GM12891 (cell line): ENCODE measurements around the gene ZNF862.

Source experiments
- DNase-seq: peaks from one replicate; pipeline ENCODE4 v3.0.0; 2011; ENCODE audit warnings: low spot score; ENCODE audit not compliant: insufficient read length
- FAIRE-seq: peaks from 2 replicates; lab custom pipeline; 2011; peaks lifted over from hg19 to GRCh38; lab: Jason Lieb, UNC
- PAX5 ChIP-seq: IDR thresholded peaks from 2 replicates; pipeline ENCODE4 v1.6.1; 2011; ENCODE audit warnings: low read length, moderate library complexity, mild to moderate bottlenecking; ENCODE audit not compliant: insufficient read depth, severe bottlenecking
- POLR2A ChIP-seq: IDR thresholded peaks from 2 replicates; pipeline ENCODE4 v1.6.1; 2011; ENCODE audit warnings: low read depth, low read length, control low read depth
- POLR2AphosphoS5 ChIP-seq: IDR thresholded peaks from 2 replicates; pipeline ENCODE4 v1.6.1; 2011; ENCODE audit warnings: low read depth, low read length, control low read depth
- POU2F2 ChIP-seq: IDR thresholded peaks from 2 replicates; pipeline ENCODE4 v1.6.1; 2011; ENCODE audit warnings: low read depth, mild to moderate bottlenecking, control low read depth, low read length, moderate library complexity
- SPI1 ChIP-seq: IDR thresholded peaks from 2 replicates; pipeline ENCODE4 v1.6.1; 2011; ENCODE audit warnings: low read depth, low read length, control low read depth
- TAF1 ChIP-seq: IDR thresholded peaks from 2 replicates; pipeline ENCODE4 v1.6.1; 2011; ENCODE audit warnings: low read depth, low read length, control low read depth

The ZNF862 gene

DNA sequence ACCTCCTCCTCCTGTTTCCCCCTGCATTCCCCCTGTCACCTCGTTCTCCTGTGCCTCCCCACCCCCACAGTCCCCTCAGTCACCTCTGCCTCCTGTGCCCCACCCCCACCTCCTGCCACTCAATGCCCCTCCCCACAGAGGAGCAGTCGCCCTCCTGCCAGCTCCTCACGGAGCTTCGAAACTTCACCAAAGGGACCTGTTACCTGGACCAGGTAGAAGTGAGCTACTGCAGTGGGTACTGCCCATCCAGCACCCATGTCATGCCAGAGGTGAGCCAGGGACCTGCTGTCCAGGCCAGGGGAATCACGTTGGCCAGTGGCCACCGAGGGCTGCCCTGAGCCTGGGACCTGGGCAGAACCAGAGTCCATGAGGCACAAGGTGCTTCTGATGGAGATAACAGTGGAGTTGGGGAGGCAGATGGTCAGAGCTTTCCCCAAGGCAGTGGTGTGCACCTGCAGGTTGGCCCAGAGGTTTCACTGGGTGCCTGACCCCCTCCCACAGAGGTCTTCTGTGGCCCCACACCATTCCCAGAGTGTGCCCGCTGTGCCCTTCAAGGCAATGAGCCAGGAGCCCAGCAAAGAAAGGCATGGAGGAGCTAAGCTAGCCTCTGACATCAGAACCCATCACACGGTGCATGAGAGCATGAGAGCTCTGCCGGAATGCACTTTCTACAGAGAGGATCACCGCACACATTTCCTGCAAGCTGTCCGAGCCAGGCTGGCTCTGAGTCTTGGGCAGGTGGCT is 7.0 kb upstream of the ZNF862 start:
- TF ChIP-seq SPI1 (no peak), TAF1 (no peak), POLR2A (no peak), PAX5 (no peak), POLR2AphosphoS5 (no peak), POU2F2 (no peak)
- FAIRE-seq, result no peak
- DNase-seq, result no peak

DNA sequence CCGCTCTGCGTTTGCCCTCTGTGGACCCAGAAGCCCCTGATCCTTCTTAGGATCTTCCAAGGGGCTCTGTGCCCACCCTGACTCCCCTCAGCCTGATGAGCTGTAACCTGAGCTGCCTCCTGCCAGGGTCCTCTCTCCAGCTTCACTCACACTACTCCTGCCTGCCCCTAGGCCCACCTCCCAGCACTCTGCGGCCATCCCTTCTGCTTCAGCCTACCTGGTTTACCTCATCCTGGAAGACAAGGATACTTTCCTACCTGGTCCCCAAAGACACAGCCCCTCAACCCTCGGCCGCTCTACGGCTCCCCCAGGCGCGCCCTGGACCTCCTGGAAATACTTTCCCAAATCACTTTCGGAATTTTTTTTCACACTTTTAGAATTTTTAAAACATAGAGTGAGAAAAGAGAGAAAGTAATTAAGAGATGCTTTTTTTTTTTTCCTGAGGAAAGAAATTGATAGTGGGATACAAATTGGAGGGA is 6.4 kb upstream of the ZNF862 start:
- FAIRE-seq, result no peak

DNA sequence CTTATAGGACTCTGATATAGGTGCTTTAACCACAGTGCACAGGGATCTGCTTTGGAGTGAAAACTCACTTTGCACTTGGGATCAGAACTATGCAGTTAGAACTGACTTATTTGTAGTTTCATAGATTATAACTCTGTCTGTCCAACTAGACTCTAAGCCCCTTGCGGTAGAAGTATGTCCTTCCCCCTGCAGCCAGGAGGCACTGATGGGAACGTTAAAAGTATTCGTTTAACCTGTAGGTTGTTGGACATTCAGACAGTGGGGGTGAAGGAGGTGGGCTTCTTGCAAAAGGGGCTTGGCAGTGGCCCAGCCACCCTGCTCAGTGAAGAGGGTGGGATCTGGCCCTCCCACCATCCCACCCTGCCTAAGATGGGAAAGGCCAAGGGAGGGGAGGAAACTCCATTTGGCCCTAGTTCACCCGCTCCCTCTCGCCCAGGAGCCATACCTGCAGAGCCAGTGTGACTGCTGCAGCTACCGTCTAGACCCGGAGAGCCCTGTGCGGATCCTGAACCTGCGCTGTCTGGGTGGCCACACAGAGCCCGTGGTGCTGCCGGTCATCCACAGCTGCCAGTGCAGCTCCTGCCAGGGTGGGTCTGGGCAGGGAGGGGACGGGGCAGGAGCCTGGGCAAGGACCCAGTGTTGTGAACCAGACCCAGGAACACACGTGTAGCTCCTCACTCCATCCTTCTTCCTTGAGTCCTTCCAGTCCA is 5.7 kb upstream of the ZNF862 start:
- DNase-seq, result no peak
- no peak for FAIRE-seq
- TF ChIP-seq TAF1 (no peak), PAX5 (no peak), POLR2AphosphoS5 (no peak), POU2F2 (no peak), SPI1 (no peak), POLR2A (no peak)

More for the DNA sequence above, 6.4 kb upstream of the ZNF862 start:
- TF ChIP-seq POLR2A (no peak), POU2F2 (no peak), TAF1 (no peak), SPI1 (no peak), PAX5 (no peak), POLR2AphosphoS5 (no peak)
- DNase-seq, result no peak

DNA sequence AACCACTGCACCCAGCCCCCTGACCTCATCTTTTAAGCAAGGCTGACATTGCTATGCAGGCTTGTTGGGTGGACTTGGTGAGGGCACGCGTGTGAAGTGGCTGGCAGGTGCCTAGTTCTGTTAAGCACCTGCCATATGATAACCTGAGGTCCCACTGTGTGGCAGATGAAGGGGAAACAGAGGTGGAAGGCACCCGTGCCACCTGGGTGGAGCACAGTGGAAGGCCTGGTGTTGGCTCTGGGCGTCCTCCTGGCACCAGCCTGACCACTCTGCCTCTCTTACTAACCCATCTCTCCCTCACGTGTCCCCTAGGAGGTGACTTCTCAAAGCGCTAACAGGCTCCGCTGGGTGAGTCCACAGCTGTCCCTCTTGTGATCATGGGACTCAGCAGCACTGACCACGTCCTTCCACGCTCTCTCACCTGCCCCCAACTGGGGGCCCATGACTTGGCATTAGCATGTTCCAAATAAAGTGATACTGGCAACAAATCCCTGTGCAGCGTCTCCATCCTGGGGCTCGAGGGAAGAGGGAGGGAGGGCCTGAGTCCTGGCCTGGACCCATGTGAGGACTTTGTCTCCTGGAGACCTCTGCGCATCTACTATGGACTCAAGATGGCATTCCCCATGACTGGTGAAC is 4.6 kb upstream of the ZNF862 start:
- DNase-seq (no peak), FAIRE-seq (no peak)
- TF ChIP-seq POU2F2 (no peak), PAX5 (no peak), TAF1 (no peak), POLR2AphosphoS5 (no peak), SPI1 (no peak), POLR2A (no peak)

DNA sequence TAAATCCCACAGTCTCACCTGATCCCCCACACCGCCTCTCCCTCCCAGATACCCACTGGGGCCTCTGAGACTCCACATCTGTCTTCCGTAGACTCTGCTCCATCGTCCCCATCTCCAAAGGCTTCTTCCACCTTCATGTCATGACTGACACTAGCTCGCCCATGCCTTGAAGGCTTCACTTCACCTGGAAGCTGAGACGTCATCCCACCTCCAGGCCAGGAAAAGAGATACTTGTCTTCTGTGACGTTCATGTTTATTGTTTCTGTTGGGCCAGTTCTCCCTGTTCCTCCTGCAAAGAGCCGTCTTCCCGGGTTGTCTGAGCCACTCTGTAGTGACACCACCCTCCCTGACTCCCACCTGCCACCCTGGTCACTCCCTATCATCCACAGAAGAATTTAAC is 3.6 kb upstream of the ZNF862 start:
- no peak for TF ChIP-seq PAX5
- no peak for TF ChIP-seq SPI1
- no peak for TF ChIP-seq TAF1
- no peak for TF ChIP-seq POLR2A
- TF ChIP-seq POU2F2, result no peak
- TF ChIP-seq POLR2AphosphoS5, result no peak
- DNase-seq (no peak), FAIRE-seq (no peak)

DNA sequence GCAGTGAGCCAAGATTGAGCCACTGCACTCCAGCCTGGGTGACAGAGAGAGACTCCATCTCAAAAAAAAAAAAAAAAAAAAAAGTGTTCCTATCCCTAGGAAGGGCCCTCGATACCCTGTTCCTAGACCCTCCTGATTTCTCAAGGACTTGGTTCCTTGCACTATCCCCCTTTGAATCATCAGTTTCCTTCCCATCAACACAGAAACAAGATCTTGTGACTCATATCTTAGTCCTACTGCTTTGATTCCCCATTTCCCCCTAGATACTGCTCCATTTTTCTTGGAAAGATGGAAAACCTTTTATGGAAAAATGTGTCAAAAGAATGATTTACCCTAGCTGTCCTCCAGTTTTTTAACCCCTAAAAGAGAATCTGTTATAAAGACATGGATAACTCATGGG is 1.7 kb upstream of the ZNF862 start:
- DNase-seq, result no peak
- FAIRE-seq, result no peak
- TF ChIP-seq PAX5 (no peak), POLR2A (no peak), POLR2AphosphoS5 (no peak), POU2F2 (no peak), TAF1 (no peak), SPI1 (no peak)

DNA sequence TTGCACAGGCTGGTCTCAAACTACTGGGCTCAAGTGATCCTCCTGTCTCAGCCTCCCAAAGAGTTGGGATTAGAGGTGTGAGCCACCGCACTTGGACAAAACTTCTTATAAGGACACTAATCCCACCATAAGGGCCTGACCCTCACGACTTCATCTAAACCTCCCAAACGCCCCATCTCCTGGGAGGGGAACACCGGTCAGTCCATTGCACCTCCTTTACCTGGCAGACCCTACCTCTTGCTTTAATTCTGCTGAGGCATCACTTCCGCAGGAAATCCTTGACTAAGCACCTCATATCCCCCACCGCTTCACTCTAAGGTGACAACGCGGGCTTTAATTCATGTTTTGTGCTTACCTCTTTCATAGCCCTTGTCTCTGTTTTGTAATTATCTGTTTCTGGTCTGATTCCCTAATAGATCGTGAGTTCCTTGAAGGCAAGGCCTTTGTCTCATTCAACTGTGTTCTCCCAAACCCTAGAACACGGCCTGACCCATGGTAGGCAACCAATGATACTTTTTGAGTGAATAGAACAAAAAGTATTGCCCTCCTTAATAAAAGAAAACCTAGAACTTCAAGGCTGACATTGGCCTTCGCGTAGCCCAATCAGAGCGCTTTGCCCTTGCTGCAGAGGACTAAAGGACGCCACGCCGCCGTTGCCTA is 481 bp upstream of the ZNF862 start:
- FAIRE-seq (no peak), DNase-seq (no peak)
- TF ChIP-seq POLR2AphosphoS5, result no peak
- no peak for TF ChIP-seq SPI1
- no peak for TF ChIP-seq POU2F2
- no peak for TF ChIP-seq TAF1
- TF ChIP-seq POLR2A, result no peak
- TF ChIP-seq PAX5, result no peak

DNA sequence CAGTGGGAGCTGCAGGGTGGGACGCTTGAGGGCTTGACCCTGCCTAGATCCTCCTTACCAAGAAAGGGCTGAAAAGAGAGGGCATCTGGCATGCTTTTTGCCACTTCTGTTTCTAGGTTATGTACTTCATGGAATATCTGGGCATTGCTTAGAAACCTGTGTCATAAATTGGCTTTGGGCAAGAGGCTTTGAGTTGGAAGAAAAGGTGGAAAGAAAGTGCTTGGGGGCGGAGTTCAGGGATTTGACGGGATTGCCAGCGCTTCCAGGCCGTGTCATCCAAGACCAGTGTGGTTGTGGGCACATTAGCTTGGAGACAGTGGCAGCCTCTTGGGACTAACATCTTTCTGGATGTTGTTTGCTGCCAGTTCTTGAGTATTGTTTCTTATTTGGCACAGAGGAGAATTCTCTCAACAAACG is 825 bp downstream of the ZNF862 start:
- DNase-seq (no peak), FAIRE-seq (no peak)
- TF ChIP-seq POU2F2 (no peak), PAX5 (no peak), SPI1 (no peak)

DNA sequence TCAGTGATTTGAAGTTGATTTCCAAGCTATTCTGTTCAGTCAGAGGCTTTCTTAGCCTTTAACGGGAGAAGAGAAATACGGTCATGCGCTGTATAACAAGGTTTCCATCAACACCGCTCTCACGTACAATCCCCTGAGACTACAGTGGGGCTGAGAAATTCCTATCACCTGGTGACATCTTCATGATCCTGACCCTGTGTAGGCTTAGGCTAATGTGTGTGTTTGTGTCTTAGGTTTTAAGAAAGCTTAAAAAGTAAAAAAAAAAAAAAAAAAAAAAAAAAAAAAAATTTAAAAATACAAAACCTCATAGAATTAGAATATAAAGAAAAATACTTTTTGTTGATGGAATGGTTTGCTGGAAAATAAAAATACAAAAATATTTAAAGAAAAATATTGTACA is 1.8 kb downstream of the ZNF862 start:
- DNase-seq (no peak), FAIRE-seq (no peak)
- no peak for TF ChIP-seq TAF1
- TF ChIP-seq POLR2AphosphoS5, result no peak
- TF ChIP-seq POU2F2, result no peak
- no peak for TF ChIP-seq PAX5
- no peak for TF ChIP-seq SPI1
- no peak for TF ChIP-seq POLR2A
